SK-N-MC (cell line): ENCODE measurements around the gene ZNF143.
A peak's percentile ranks its signal among the peaks of the same experiment; 100 is the strongest.
"Not testable (repeated sequence)": the region's sequence is repeated elsewhere in the genome, so short reads cannot be mapped to it uniquely, and the experiment has no call there.

Source experiments
- DNase-seq: peaks from one replicate; pipeline ENCODE4 v3.0.0-alpha.2; 2011; ENCODE audit warnings: low read depth, low spot score
- H3K27ac ChIP-seq: fragments of 200-600 bp; sonication (generic); 2 replicates; pipeline ENCODE4 v1.5.1; 2016; ENCODE audit warnings: mixed run types
- H3K36me3 ChIP-seq: fragments of 200-600 bp; sonication (generic); 2 replicates; pipeline ENCODE4 v1.6.1; 2017; ENCODE audit warnings: antibody characterized with exemption, low read length, mixed read lengths; ENCODE audit not compliant: insufficient read depth
- H3K4me3 ChIP-seq: fragments of 200-600 bp; sonication (generic); 2 replicates; pipeline ENCODE4 v1.5.1; 2016
- H3K9ac ChIP-seq: fragments of 200-600 bp; sonication (generic); 2 replicates; pipeline ENCODE4 v1.8.0; 2017; ENCODE audit warnings: mixed run types, mixed read lengths; ENCODE audit not compliant: insufficient read length
- H3K9me3 ChIP-seq: fragments of 200-600 bp; sonication (generic); 2 replicates; pipeline ENCODE4 v1.6.1; 2017; ENCODE audit warnings: low read depth, mild to moderate bottlenecking, antibody characterized with exemption, low read length, moderate library complexity, mixed read lengths
- EZH2 ChIP-seq: fragments of 200-600 bp; sonication (generic); IDR thresholded peaks from one replicate; pipeline ENCODE4 v1.6.1; 2017; ENCODE audit warnings: antibody characterized with exemption
- FOXP2 ChIP-seq: optimal IDR thresholded peaks from 2 replicates; pipeline ENCODE3; 2011; ENCODE audit warnings: mild to moderate bottlenecking, moderate library complexity; ENCODE audit not compliant: insufficient read depth; ENCODE audit errors: extremely low read length, control extremely low read depth
- POLR2AphosphoS5 ChIP-seq: IDR thresholded peaks from 2 replicates; pipeline ENCODE4 v1.6.1; 2012; ENCODE audit warnings: mild to moderate bottlenecking, low read depth, low read length, borderline replicate concordance

ZNF143 gene

DNA sequence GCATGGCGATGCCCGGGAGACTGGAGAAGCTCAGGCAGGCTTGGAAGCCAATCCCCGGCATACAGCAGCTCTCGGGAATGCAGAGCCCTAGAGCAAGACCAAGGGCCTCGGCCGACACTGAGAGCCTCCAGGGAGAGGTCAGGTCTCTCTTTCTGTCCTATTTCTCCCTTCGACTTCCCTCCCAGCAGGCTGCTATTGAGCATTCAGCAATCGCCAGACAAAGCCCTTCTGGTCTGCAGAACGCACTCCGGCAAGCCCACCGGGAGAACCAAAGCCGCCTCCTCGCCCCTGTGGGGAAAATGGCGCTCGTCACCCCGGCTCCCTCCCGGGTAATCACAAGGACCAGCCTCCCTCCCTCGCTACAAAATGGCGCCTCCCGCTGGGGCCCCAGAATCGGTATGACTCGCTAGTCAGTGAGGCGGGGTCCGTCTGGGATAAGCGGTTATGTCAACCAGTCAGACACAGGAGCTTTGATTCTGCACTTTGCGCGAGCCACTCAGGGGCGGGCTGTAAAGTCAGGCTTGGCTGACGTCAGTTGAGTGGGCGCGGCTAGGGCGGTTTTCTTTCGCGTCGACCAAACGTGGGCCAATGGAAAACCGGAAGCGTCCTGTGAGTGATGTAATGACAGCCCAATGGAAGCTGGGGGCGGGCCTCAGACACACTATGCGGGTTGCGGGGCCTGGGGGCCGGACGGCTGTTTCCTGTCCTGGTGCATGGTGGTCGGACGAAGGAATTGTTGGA lies at the start of gene ZNF143:
Gene ZNF143 (plus strand): TSS at position 691 of the 741 bp plus-strand sequence. CDS start 10,297 bp downstream, outside the sequence.
- H3K27ac ChIP-seq: peak within 1 kb of the TSS; percentile 98
- DNase-seq: peak; percentile 99
- no peaks in the 10 kb centered on the region for H3K9me3 ChIP-seq
- peak within 1 kb of the TSS; percentile 99 for H3K9ac ChIP-seq
- TF ChIP-seq EZH2 (no peak), FOXP2 (peak; percentile 47), POLR2AphosphoS5 (peak; percentile 88)
- H3K36me3 ChIP-seq: peaks cover 7% of the 10 kb centered on the region; the same call in 1 of the 2 replicates
- H3K4me3 ChIP-seq: peak within 1 kb of the TSS; percentile 93

DNA sequence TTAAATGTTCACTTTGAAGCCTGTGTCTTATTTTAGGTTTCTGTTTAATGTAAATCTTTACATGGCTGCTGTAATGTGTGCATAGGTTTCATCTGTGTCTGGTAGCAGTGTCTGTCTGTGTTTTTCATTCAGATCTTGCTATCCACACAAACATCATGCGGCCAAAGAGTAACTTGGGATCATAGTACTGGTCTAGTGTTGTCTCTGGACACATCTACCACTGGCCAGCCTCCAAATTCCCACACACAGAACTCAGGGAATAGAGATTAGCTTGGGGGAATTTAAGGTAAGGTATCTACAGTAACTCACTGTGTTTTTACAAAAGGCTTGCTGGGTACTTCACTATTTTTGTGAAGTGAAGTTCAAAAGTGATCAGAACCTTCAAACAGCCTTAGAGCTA lies 32.1 kb upstream of the ZNF143 start:
- DNase-seq: no peak
- H3K27ac ChIP-seq: no peak overlapping the region
- no peak overlapping the region for H3K9ac ChIP-seq
- no peaks in the 10 kb centered on the region for H3K9me3 ChIP-seq
- H3K4me3 ChIP-seq: no peak overlapping the region
- H3K36me3 ChIP-seq: peaks cover 96% of the 10 kb centered on the region
- no peak for TF ChIP-seq FOXP2
- no peak for TF ChIP-seq EZH2
- TF ChIP-seq POLR2AphosphoS5: no peak

GRCh38 chr11:9438611-9439010 lies 22.2 kb upstream of the ZNF143 start:
- no peak overlapping the region for H3K4me3 ChIP-seq
- H3K36me3 ChIP-seq: peaks cover 93% of the 10 kb centered on the region
- H3K9me3 ChIP-seq: no peaks in the 10 kb centered on the region
- DNase-seq: no peak
- TF ChIP-seq FOXP2 (no peak), POLR2AphosphoS5 (no peak), EZH2 (no peak)
- no peak overlapping the region for H3K9ac ChIP-seq
- no peak overlapping the region; the same call in 1 of the 2 replicates for H3K27ac ChIP-seq

DNA sequence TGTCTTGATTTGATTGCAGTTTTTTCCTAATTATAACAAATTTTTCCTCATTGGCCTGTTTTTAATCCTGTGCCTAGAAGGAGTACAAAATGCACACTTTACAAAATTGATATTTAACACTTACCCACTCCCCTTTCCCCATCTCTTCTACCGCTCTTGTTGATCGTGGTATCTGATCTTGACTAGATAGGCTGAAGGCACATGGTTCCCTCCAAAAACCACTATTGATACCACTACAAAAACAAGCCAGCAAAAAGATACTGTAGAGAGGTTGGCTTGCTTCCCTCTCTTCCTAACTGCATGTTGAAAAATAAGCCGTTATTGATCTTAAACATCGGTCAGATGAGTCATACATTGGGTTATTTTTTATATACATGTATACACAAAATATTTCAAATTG lies 14.6 kb upstream of the ZNF143 start:
- H3K9ac ChIP-seq: no peak overlapping the region
- DNase-seq: no peak
- H3K9me3 ChIP-seq: no peaks in the 10 kb centered on the region
- peak overlapping the region; percentile 17; the same call in 1 of the 2 replicates for H3K27ac ChIP-seq
- no peak overlapping the region for H3K4me3 ChIP-seq
- H3K36me3 ChIP-seq: peaks cover 66% of the 10 kb centered on the region
- no peak for TF ChIP-seq FOXP2

DNA sequence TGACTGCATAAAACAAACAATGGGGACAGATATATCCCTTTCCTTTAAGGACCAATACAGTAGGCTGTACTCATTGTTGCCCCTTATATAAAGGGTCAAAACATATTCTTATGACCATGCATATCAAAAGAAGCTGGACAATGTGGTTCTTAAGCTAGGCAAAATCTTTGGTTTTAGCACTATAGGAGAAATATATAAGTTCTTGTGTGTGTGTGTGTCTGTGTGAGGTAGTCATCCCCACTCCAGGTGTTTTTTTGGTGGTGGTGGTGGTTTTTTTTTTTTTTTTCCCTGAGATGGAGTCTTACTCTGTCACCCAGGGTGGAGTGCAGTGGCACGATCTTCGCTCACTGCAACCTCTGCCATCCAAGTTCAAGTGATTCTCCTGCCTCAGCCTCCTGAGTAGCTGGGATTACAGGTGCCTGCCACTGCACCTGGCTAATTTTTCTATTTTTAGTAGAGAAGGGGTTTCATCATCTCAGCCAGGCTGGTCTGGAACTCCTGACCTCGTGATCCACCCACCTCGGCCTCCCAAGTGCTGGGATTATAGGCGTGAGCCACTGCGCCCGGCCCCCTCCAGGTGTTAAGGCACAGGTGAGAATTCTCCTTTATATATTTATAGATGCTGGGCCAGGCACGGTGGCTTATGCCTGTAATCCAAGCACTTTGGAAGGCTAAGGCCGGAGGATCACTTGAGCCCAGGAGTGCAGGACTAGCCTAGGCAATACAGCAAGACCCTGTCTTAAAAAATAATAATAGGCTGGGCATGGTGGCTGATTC lies 12.0 kb upstream of the ZNF143 start:
- TF ChIP-seq POLR2AphosphoS5 (no peak), EZH2 (no peak), FOXP2 (no peak)
- no peak for DNase-seq
- Histone ChIP-seq H3K9me3 (no peaks in the 10 kb centered on the region), H3K27ac (peak overlapping the region; percentile 67; the same call in 1 of the 2 replicates), H3K9ac (no peak overlapping the region), H3K36me3 (peaks cover 42% of the 10 kb centered on the region), H3K4me3 (no peak overlapping the region)

GRCh38 chr11:9452023-9452422 lies 8.8 kb upstream of the ZNF143 start:
- not testable (repeated sequence) for H3K9me3 ChIP-seq, H3K4me3 ChIP-seq, H3K27ac ChIP-seq, H3K9ac ChIP-seq, DNase-seq
- peaks cover 16% of the 10 kb centered on the region for H3K36me3 ChIP-seq

DNA sequence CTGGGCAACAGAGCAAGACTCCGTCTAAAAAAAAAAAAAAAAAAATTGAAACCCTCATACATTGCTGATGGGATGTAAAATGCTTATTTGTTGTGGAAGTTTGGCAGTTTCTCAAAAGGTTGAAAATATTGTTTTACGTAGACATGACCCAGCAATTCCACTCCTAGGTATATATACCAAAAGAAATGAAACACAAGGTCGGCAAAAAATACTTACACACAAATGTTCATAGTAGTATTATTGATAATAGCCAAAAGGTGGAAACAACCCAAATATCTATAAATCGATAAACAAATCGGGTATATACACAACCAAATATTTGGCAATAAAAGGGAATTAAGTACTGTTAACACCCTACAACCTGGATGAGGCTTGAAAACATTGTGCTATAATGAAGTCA lies 5.1 kb upstream of the ZNF143 start:
- no peaks in the 10 kb centered on the region for H3K36me3 ChIP-seq
- TF ChIP-seq FOXP2: no peak
- no peak for TF ChIP-seq POLR2AphosphoS5
- TF ChIP-seq EZH2: no peak
- no peak overlapping the region for H3K4me3 ChIP-seq

DNA sequence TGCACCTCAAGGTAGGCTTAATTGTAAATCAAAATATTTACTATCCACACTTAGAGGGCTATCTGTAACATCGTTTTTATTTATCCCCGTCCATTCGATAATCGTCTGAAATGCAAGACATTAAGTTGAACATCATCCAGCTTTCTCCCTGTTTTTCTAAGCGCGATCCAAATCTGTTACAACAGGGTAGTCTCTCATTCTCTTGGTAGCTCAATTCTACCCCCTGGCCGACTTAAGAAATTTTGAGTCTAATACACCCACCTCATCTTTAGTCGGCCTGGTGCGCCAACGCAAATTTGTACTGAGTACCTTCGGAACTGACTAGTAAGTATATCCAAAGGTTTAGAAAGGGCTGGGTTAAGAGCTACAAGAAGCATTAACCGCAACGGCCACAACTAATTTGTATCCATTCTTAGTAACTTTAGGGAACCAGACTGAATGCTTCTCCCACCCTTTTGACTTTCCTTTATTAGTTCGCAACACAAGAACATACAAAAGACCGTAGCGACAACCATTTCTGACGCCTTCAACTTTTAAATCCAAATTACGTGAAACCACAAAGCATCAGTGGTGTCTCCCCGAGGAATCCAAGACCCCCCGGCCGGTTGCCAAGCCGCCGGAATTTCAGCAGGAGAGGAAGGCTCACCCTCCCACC lies 1.0 kb upstream of the ZNF143 start:
- H3K9me3 ChIP-seq: no peaks in the 10 kb centered on the region
- no peak for TF ChIP-seq EZH2
- TF ChIP-seq POLR2AphosphoS5: peak; percentile 11
- peak overlapping the region; percentile 97 for H3K27ac ChIP-seq
- H3K4me3 ChIP-seq: peak overlapping the region; percentile 93
- peak overlapping the region; percentile 99 for H3K9ac ChIP-seq
- H3K36me3 ChIP-seq: peaks cover 7% of the 10 kb centered on the region; the same call in 1 of the 2 replicates
- DNase-seq: no peak

More for the DNA sequence above, 5.1 kb upstream of the ZNF143 start:
- no peaks in the 10 kb centered on the region for H3K9me3 ChIP-seq
- H3K27ac ChIP-seq: no peak overlapping the region; the same call in 1 of the 2 replicates
- no peak overlapping the region for H3K9ac ChIP-seq
- no peak for DNase-seq
